Putamen (tissue), 1 donor: ENCODE measurements around the gene LUC7L.
A peak's percentile ranks its signal among the peaks of the same experiment; 100 is the strongest.

Source experiments
- DNase-seq: peaks from one replicate; pipeline ENCODE4 v3.0.0-alpha.2; 2016; ENCODE audit warnings: low spot score

The LUC7L gene

GRCh38 chr16:143047-143446 lies 86.2 kb downstream of the LUC7L start:
- DNase-seq: no peak

DNA sequence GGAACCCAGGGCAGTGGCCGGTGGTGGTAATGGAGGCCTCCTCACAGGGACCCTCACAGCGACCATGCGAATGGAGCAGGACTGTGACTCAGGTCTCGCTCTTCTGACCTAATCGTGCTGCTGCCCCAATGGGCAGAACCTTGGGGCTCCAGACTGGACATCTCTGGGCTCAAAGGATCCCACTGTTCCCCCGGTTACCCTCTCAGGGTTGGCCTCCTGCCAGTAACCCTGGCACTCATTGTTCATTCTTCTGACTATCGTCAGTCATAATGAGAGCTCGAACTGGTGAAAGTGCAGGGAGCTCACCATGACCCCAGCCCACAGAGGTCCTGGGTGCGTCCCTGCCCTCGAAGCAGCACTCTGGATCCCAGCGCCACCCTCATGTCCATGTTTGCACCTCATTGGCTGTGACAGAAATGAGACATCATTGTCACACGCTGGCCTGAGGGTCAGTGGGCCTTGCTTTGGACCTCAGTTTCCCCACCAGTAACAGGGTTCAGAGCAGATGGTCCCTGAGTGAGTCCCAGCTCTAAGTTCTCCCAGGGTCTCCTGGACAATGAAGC lies 86.8 kb downstream of the LUC7L start:
- DNase-seq: peak; percentile 20

DNA sequence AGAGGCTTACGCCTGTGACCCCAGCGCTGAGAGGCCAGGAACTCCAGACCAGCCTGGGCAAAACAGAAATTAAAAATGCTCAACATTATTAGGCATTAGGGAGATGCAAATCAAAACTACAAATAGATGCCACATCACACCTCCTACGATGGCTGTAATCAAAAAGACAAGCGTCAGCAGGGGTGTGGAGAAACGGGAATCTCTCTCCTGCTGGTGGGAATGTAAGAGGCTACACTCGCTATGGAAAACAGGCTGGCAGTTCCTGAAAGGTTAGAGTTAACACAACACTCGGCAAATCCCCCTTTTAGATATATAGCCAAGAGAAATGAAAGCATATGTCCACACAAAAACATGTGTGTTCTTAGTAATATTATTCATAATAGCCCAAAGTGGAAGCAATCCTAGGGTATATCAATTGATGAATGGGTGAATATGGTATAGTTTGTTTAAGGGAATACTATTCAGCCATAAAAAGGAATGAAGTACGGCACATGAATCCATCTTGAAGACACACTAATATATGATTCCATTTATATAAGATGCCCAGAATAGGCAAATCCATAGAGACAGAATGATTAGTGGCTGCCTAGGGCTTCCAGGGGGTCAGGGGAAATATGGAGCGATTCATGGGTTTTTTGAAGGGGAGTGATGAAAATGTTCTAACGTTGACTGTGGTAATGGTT lies 88.9 kb downstream of the LUC7L start:
- no peak for DNase-seq
